Fibroblast of lung (primary cell): ENCODE data around the gene TMEM169.

Source experiments
- EZH2 ChIP-seq: IDR thresholded peaks from 2 replicates; pipeline ENCODE4 v1.5.1; 2012; ENCODE audit warnings: low read length, control low read depth, mild to moderate bottlenecking; ENCODE audit errors: missing control alignments
- TF ChIP-seq, protein P1 (sequence below), 2 donors: IDR thresholded peaks in 1 of 2; conservative IDR thresholded peaks in 1 of 2; 1 replicate in 1 of 2; 2 replicates in 1 of 2; pipeline ENCODE4 v1.5.1; 2011 to 2012; ENCODE audit warnings: low read length in 2 of 2, control low read depth in 1 of 2, inconsistent platforms in 1 of 2, low read depth in 1 of 2, mild to moderate bottlenecking in 1 of 2

DNA sequence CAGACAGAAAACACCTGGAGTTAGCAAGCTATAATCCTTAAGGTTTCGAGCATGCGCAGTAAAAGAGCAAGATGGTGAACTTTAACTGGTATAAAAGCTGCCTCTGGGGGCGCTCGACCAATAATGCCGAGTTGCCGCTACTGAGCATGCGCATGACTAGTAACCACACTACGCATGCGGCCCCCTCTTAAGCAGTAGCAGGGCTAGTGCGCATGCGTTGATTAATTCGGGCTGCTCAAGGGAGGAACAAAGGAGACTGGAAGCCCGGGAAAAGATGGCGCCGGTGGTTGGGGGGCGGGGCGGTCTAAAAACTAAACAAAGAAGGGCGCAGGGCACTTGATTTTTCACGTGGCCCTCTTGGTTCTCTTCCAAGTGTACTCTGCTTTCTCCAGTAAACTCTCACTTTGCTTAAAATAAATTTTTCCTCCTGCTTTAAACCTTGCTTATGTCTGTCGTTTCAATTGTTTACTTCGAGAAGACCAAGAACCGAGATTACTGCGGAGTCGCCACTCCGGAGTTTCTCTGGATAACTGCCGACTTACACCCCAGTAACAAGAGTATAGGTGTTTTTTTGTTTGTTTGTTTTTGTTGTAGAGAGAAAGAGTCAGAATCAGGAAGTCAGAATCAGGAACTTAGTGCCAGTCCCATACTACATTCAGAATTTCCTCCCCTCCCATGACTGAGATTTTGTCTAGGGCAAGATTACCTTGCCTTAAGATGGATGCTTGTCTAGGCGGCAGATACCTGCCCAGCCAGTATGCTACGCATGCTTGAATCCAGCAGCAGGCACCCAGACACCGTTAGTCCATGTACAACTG is 33.2 kb downstream of the TMEM169 start:
- TF ChIP-seq, protein P1, sequence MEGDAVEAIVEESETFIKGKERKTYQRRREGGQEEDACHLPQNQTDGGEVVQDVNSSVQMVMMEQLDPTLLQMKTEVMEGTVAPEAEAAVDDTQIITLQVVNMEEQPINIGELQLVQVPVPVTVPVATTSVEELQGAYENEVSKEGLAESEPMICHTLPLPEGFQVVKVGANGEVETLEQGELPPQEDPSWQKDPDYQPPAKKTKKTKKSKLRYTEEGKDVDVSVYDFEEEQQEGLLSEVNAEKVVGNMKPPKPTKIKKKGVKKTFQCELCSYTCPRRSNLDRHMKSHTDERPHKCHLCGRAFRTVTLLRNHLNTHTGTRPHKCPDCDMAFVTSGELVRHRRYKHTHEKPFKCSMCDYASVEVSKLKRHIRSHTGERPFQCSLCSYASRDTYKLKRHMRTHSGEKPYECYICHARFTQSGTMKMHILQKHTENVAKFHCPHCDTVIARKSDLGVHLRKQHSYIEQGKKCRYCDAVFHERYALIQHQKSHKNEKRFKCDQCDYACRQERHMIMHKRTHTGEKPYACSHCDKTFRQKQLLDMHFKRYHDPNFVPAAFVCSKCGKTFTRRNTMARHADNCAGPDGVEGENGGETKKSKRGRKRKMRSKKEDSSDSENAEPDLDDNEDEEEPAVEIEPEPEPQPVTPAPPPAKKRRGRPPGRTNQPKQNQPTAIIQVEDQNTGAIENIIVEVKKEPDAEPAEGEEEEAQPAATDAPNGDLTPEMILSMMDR (conservative IDR thresholded peaks at IDR 0.05 in 1 of 2, IDR thresholded peaks at IDR 0.05 in 1 of 2; ENCODE audit: low read depth in 1 of 2, low read length in 2 of 2): peak; percentile 70 to 86
- TF ChIP-seq EZH2: no peak
